Muscle layer of duodenum (tissue), 2 donors: ENCODE results near the gene MGAT4B.

Source experiments
- H3K27ac ChIP-seq: one replicate; pipeline ENCODE4 v1.7.0; 2013; ENCODE audit warnings: mild to moderate bottlenecking, low read length
- H3K27me3 ChIP-seq: one replicate; pipeline ENCODE4 v1.7.0; 2013; ENCODE audit warnings: low read depth, mild to moderate bottlenecking, control low read depth, low read length
- H3K36me3 ChIP-seq, 2 donors: one replicate each; pipeline ENCODE4 v1.7.0; 2013; ENCODE audit warnings: low read length in 2 of 2, control low read depth in 1 of 2, mild to moderate bottlenecking in 1 of 2; ENCODE audit not compliant: insufficient read depth in 2 of 2, control insufficient read depth in 1 of 2
- H3K4me1 ChIP-seq, 2 donors: one replicate each; pipeline ENCODE4 v1.7.0; 2013; ENCODE audit warnings: low read length in 2 of 2, mild to moderate bottlenecking in 2 of 2, control low read depth in 1 of 2, moderate library complexity in 1 of 2; ENCODE audit not compliant: insufficient read depth in 2 of 2, control insufficient read depth in 1 of 2
- H3K4me3 ChIP-seq, 2 donors: one replicate each; pipeline ENCODE4 v1.7.0; 2013; ENCODE audit warnings: low read length in 2 of 2, low read depth in 1 of 2, mild to moderate bottlenecking in 1 of 2
- H3K9me3 ChIP-seq, 2 donors: one replicate each; pipeline ENCODE4 v1.7.0; 2013; ENCODE audit warnings: low read length in 2 of 2, control low read depth in 1 of 2, mild to moderate bottlenecking in 1 of 2; ENCODE audit not compliant: control insufficient read depth in 1 of 2
- donor health status: healthy.

MGAT4B gene

DNA sequence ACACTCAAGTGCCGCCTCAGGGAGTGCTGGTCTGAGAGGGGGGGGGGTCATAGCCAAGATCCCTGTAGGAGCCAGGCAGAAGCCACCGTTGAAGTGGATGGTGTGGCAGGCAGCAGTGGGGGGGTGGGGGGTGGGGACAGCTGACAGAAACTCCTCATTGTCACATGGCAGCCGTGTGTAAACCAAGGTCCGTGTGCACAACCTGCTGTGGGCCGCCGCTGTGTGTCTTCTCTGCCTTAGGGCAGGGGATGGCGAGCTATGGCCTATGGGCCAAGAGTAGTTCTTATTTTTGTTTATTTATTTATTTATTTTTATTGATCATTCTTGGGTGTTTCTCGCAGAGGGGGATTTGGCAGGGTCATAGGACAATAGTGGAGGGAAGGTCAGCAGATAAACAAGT is 27.5 kb upstream of the MGAT4B start:
- Histone ChIP-seq H3K27ac (no peak overlapping the region), H3K4me3 (no peak overlapping the region), H3K4me1 (peaks cover 0 to 9% of the 10 kb centered on the region in 2 donors), H3K9me3 (no peaks in the 10 kb centered on the region), H3K27me3 (no peaks in the 10 kb centered on the region), H3K36me3 (peaks cover 63 to 83% of the 10 kb centered on the region in 2 donors)

DNA sequence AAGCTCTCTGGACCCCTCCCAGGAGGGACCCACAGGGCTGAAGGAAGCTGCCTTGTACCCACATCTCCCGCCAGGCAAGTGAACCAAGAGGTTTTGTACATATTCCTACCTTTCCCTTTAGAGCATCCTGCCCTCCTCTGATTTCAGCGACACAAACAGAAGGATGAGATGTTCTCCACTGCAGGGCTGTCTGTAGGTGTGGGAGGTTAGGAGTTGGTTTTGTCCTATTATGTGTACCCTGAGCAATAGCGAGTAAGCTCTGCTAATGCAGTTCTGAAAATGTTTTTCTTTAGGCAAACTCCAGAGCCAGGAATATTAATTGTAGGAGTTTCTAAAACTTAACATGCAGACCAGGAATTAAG is 27.0 kb upstream of the MGAT4B start:
- Histone ChIP-seq H3K4me1 (peaks cover 0 to 9% of the 10 kb centered on the region in 2 donors), H3K27ac (no peak overlapping the region), H3K9me3 (no peaks in the 10 kb centered on the region), H3K27me3 (no peaks in the 10 kb centered on the region), H3K36me3 (peaks cover 67 to 86% of the 10 kb centered on the region in 2 donors), H3K4me3 (no peak overlapping the region)

DNA sequence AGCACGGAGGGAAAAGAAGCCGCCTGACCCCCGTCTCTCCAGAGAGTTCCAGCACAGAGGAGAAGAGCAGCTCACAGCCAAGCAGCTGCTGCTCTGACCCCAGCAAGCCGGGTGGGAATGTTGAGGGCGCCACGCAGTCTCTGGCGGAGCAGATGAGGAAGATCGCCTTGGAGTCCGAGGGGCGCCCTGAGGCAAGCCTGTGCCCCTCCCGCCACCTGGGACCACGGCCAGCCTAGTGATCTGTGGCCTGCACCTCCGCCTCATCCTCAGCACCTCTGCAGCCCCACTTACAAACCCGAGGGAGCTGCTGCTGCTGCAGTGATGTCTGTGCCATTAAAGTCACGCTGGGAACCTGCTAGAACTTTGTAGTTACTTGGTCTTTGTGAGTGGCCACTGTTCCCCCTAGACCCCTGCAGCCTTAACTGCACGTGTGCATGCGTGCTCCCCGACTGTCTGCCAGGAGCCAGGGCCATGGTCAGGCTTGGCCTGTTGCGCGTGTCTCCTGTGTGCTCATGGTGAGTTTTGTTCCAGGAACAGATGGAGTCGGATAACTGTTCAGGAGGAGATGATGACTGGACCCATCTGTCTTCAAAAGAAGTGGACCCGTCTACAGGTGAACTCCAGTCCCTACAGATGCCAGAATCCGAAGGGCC is 26.5 kb upstream of the MGAT4B start:
- Histone ChIP-seq H3K36me3 (peaks cover 69 to 85% of the 10 kb centered on the region in 2 donors), H3K4me3 (no peak overlapping the region), H3K27ac (no peak overlapping the region), H3K27me3 (no peaks in the 10 kb centered on the region), H3K9me3 (no peaks in the 10 kb centered on the region), H3K4me1 (peaks cover 0 to 9% of the 10 kb centered on the region in 2 donors)

DNA sequence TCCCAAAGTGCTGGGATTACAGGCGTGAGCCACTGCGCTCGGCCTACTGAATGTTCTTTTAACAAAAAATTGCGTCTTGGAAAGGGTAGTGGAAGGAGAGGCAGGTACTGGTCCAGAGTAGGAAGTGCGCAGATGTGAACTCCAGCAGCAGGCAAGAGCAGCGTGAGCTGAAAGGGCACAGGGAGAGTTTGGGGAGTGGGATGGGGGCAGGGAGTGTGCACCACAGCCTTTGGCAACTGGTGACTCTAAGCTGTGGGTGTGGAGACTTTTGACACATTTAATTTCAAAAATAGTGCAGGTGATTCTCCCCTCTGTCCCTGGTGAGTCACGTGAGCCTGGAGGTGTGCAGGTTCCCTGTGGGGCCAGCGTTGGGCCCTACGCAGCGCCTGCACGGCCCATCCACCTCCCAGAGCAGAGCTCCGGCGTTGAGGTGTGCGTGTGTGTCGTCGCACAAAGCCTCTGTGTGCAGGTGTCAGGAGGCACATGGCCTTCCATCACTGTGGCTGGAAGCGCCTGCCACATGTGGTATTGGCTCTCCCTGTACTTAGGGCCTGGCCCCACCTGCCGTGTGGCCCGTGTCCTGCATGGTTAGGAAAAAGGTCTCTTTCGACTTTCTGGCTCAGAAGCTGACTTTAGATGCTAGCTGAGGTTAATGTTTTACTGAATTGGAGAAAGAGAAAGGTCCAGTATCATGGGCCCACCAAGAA is 25.5 kb upstream of the MGAT4B start:
- no peak overlapping the region for H3K27ac ChIP-seq
- peaks cover 0 to 9% of the 10 kb centered on the region in 2 donors for H3K4me1 ChIP-seq
- H3K36me3 ChIP-seq: peaks cover 68 to 85% of the 10 kb centered on the region in 2 donors

DNA sequence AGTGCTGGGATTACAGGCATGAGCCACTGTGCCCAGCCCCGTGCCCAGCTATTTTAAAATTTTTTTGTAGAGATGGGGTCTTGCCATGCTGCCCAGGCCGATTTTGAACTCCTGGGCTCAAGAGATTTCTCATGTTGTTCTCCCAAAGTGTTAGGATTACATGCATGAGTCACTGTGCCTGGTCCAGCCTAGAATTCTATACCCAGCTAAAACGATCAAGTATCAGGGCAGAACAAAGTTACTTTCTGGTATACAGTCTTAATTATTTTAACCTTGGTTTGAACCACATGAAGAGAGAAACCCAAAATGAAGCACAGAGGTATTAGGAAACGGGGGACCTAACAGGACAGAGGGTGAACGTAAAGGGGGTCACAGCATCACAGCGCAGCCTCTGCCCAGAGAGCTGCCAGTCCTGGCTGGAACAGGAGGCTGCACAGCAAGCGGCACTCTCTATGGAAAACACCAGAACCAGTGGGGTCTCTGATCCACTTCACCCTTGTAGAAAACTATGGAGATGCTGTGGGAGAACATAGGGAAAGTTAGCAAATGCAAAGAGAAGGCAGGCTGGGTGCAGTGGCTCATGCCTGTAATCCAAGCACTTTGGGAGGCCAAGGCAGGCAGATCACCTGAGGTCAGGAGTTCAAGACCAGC is 24.3 kb upstream of the MGAT4B start:
- H3K36me3 ChIP-seq: peaks cover 67 to 85% of the 10 kb centered on the region in 2 donors
- no peaks in the 10 kb centered on the region for H3K27me3 ChIP-seq
- H3K4me1 ChIP-seq: peaks cover 3 to 4% of the 10 kb centered on the region in 2 donors
- H3K9me3 ChIP-seq: no peaks in the 10 kb centered on the region
- no peak overlapping the region for H3K4me3 ChIP-seq
- no peak overlapping the region for H3K27ac ChIP-seq

More for the DNA sequence above, 25.5 kb upstream of the MGAT4B start:
- Histone ChIP-seq H3K27me3 (no peaks in the 10 kb centered on the region), H3K4me3 (no peak overlapping the region), H3K9me3 (no peaks in the 10 kb centered on the region)

DNA sequence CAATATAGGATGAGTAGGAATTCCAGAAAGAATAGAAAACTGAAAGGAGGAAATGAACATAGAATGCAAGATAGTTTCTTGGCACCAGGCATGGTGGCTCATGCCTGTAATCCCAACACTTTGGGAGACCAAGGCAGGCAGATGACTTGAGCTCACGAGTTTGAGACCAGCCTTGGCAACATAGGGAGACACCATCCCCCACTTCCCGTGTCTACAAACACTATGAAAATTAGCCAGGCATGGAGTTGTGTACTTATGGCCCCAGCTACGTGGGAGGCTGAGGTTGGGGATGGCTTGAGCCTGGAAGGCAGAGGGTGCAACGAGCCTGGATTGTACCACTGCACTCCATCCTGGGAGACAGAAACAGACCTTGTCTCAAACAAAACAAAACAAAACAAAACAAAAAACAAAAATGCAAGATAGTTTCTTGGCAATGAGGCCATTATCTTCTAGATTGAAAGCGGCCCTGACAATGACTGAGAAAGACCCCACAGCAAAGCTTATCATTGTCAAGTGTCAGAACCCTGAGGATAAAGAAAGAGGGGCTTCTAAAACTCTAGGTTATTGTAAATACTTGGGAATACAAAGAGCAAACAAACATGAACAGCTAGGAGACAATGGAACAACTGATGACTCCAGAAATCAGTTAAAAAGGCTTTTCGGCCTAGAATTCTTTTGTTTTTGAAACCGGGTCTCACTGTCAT is 23.2 kb upstream of the MGAT4B start:
- H3K36me3 ChIP-seq: peaks cover 75 to 89% of the 10 kb centered on the region in 2 donors
- H3K4me3 ChIP-seq: no peak overlapping the region
- no peaks in the 10 kb centered on the region for H3K9me3 ChIP-seq
- no peaks in the 10 kb centered on the region for H3K27me3 ChIP-seq
- H3K4me1 ChIP-seq: peaks cover 4 to 12% of the 10 kb centered on the region in 2 donors
- H3K27ac ChIP-seq: no peak overlapping the region

DNA sequence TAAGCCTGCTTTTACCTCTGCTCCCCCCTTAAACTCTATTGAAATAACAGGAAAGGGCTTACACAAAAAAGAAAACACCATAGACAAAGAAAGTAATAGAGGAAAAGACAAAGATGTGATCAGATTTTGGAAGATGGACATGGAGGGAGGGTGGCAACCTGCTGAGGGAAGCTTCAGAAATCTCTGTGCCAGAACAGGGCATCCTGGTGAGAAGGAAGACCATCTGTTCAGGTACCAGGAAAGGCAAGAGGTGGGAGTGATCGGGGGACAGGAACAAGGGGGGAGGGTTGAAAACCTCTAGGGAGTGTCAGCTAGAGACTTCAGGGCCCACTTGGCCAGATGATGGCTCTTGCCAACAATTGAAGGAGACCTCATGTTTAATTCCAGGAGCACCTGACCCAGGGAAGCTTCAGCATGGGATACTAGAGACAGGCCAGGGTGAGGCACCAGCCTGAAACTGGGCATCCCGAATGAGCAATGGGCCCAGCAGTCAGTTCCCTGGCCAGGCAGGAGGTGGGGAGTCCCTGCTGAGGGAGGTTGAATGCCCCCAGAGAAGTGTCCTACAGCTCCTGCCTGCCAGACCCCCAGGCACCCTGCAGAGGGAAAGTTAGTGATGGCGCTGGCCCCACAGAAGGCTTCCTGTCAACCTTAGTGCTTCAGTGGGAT is 22.2 kb upstream of the MGAT4B start:
- Histone ChIP-seq H3K4me1 (peaks cover 4 to 22% of the 10 kb centered on the region in 2 donors), H3K36me3 (peaks cover 82 to 97% of the 10 kb centered on the region in 2 donors), H3K4me3 (no peak overlapping the region), H3K27ac (no peak overlapping the region), H3K9me3 (no peaks in the 10 kb centered on the region), H3K27me3 (no peaks in the 10 kb centered on the region)

DNA sequence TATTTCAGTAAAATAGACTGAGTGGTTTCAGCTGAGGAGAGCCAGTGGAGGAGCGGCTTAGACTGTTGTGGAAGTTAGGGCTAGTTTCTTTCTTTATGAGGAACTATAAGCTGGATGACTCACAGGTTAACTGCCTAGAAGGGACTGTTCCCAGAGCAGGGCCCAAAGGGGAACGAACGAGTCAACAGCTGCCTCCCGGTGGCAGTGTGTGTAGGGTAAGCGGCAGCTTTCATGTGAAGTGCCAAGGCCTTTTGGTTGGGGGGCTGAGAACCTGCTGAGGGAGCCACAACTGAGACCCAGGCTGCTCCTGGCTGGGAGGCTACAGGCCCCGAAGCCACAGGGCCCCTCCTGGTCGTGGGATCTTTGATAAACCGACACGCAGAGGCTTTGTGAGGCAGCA is 21.0 kb upstream of the MGAT4B start:
- H3K4me1 ChIP-seq: peaks cover 6 to 34% of the 10 kb centered on the region in 2 donors
- H3K27me3 ChIP-seq: no peaks in the 10 kb centered on the region
- peaks cover 79 to 96% of the 10 kb centered on the region in 2 donors for H3K36me3 ChIP-seq
- H3K4me3 ChIP-seq: no peak overlapping the region
- H3K9me3 ChIP-seq: no peaks in the 10 kb centered on the region
- H3K27ac ChIP-seq: no peak overlapping the region

DNA sequence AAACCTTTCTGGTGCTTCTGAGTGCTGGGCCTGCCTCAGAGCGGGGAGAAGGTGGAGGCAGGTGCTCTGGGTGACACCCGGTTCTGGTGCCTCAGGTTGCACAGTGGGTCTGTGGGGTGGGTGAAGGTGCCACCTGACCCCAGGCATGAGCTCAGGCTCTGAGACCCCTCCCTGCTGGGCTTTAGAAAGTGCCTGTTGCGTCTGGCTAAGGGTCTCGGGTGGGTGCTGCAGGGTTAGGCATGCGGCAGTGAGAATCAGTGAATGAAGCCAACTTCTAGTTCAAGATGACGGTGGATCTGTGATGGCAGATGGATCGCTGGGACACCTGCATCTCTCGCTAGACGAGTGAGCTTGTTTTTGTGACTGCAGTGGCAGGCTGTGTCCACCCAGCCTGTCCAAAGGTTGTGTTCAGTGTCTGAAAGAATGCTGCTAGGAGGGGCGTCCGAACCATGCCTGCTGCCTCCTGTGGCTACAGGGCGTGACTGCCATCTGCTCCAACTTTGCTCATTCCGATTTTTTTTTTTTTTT is 19.1 kb upstream of the MGAT4B start:
- Histone ChIP-seq H3K27me3 (no peaks in the 10 kb centered on the region), H3K36me3 (peaks cover 71 to 95% of the 10 kb centered on the region in 2 donors), H3K4me3 (no peak overlapping the region), H3K27ac (no peak overlapping the region), H3K4me1 (peaks cover 14 to 43% of the 10 kb centered on the region in 2 donors), H3K9me3 (no peaks in the 10 kb centered on the region)

DNA sequence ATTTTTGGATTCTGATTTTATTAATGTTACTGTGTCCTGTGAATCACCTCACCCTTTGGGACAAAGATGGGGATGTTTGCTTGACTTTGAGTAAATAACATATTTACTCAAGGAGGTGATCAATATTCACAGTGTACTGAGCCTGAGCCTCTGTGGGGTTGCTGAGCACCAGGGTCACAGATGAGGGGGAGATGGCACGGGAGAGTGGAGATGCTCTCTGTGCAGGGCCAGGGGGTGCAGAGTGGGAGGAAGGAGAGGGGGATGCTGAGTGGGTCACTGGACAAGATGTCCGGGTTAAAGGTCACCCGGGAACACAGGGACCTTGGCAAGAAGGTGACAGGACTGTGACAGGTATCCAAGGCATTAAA is 18.1 kb upstream of the MGAT4B start:
- H3K36me3 ChIP-seq: peaks cover 65 to 94% of the 10 kb centered on the region in 2 donors
- no peak overlapping the region for H3K27ac ChIP-seq
- no peaks in the 10 kb centered on the region for H3K9me3 ChIP-seq
- peaks cover 21 to 52% of the 10 kb centered on the region in 2 donors for H3K4me1 ChIP-seq
- H3K4me3 ChIP-seq: peak overlapping the region in 1 of 2 donors; percentile 91
- no peaks in the 10 kb centered on the region for H3K27me3 ChIP-seq
